ENCODE measurements around the gene ACER3. TPM values are rescaled to one million over a fixed set of nuclear protein-coding genes. Genes with fewer than 3 reads are reported as not detected.

Gene ACER3
- total and polyA plus RNA-seq, 2 donors (not counting 1 experiment from before 2014, with no cell fraction given), result 3.3 to 12.9 TPM

DNA sequence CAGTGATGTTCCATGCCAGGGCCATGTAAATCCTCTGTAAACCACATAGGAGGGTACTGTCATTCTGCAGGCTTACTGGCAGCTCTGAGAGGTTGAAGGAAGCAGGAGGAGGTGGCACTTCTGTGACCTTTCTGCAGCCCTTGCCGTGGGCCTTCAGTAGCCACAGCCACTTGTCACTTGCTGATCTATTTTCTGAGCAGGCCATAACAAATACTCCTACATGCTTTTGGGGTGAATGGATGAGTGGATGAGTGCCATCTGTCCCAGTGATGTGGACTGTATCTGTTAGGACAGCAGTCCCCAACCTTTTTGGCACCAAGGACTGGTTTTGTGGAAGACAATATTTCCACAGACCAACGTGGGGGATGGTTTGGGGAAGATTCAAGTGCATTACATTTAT, 183.6 kb downstream of the ACER3 start:
- H3K27me3 Mint-ChIP-seq, result peaks cover 46% of the 10 kb centered on the region
- Histone ChIP-seq H2AFZ (ENCODE audit: insufficient read depth, low read depth, low read length, poor library complexity, severe bottlenecking) (no peak overlapping the region), H3K9me3 (ENCODE audit: control extremely low read depth in 1 of 3, control insufficient read depth in 2 of 3, insufficient read depth in 1 of 3, low read length in 2 of 3) (peaks cover 0 to 11% (median 0%) of the 10 kb centered on the region in 3 donors), H3K27me3 (replicated peaks in 1 of 4; ENCODE audit: control extremely low read depth in 1 of 4, control insufficient read depth in 3 of 4, insufficient read depth in 4 of 4, low read length in 3 of 4) (peaks cover 0 to 52% (median 25%) of the 10 kb centered on the region in 4 experiments), H3K9ac (ENCODE audit: low read length) (no peak overlapping the region), H3K36me3 (replicated peaks in 1 of 2; ENCODE audit: control extremely low read depth in 1 of 2, control insufficient read depth in 1 of 2, extremely low read depth in 1 of 2, insufficient read depth in 2 of 2, low read length in 1 of 2) (no peaks in the 10 kb centered on the region), H3K27ac (ENCODE audit: low read length in 2 of 2) (no peak overlapping the region), H3K79me2 (ENCODE audit: control insufficient read depth, insufficient read depth, low read length) (no peaks in the 10 kb centered on the region), H3K4me2 (replicated peaks; ENCODE audit: low read depth, low read length, poor library complexity, severe bottlenecking) (no peak overlapping the region), H3K4me1 (ENCODE audit: control insufficient read depth in 2 of 2, insufficient read depth in 2 of 2, low read length in 2 of 2) (peaks cover 21 to 24% of the 10 kb centered on the region in 2 donors), H4K20me1 (ENCODE audit: control insufficient read depth, insufficient read depth, low read length, poor library complexity, severe bottlenecking) (no peaks in the 10 kb centered on the region), H3K4me3 (ENCODE audit: control extremely low read depth in 1 of 5, extremely low read depth in 1 of 5, insufficient read depth in 1 of 5, low read depth in 2 of 5, low read length in 4 of 5) (no peak overlapping the region)
- intact Hi-C loops (cut with micrococcal nuclease), result no loop called here
- H3K9me3 Mint-ChIP-seq (ENCODE audit: insufficient read depth), result no peaks in the 10 kb centered on the region
- no peak for TF ChIP-seq EZH2 (IDR thresholded peaks at IDR 0.05; ENCODE audit: borderline replicate concordance, insufficient read depth, low read depth, low read length, poor library complexity, severe bottlenecking)
- TF ChIP-seq CTCF (IDR thresholded peaks at IDR 0.05), result no peak
- ChIA-PET POLR2A (no interaction called here), CTCF (interaction anchor here (1.5 kb wide), 1 partner anchor 51 kb away, joined by 4 read pairs; no protein-coding TSS in a partner anchor)
- DNase-seq (no peak), ATAC-seq (ENCODE audit: low read depth) (no peak)
- no peak overlapping the region for H3K4me3 Mint-ChIP-seq
- no peak overlapping the region for H3K27ac Mint-ChIP-seq
- WGBS (ENCODE audit: insufficient coverage), result no CpG with 5 or more reads among the region's 2 CpGs
- peaks cover 19% of the 10 kb centered on the region for H3K4me1 Mint-ChIP-seq

DNA sequence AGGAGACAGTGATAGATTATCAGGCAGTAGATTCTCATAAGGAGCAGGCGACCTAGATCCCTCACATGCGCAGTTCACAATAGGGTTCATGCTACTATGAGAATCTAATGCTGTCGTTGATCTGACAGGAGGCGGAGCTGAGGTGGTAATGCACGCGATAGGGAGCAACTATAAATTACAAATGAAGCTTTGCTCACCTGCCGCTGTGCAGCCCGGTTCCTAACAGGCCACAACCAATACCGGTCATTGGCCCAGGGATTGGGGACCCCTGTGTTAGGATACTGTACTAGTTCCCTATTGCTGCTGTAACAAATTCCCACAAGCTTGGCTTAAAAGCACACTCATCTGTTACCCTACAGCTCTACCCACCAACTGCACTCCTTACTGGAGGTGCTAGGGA, 184.2 kb downstream of the ACER3 start:
- ChIA-PET POLR2A (no interaction called here), CTCF (interaction anchor here (0.6 to 1.5 kb wide), 3 partner anchors 47 to 501 kb away, joined by 4 to 13 read pairs (median 4); no protein-coding TSS in a partner anchor)
- intact Hi-C loops (cut with micrococcal nuclease), result loop anchor here (5.0 kb wide), 1 partner anchor 367 kb away; no protein-coding TSS in a partner anchor
- Histone ChIP-seq H3K27ac (ENCODE audit: low read length in 2 of 2) (no peak overlapping the region), H3K36me3 (replicated peaks in 1 of 2; ENCODE audit: control extremely low read depth in 1 of 2, control insufficient read depth in 1 of 2, extremely low read depth in 1 of 2, insufficient read depth in 2 of 2, low read length in 1 of 2) (no peaks in the 10 kb centered on the region), H3K79me2 (ENCODE audit: control insufficient read depth, insufficient read depth, low read length) (no peaks in the 10 kb centered on the region), H3K27me3 (replicated peaks in 1 of 4; ENCODE audit: control extremely low read depth in 1 of 4, control insufficient read depth in 3 of 4, insufficient read depth in 4 of 4, low read length in 3 of 4) (peaks cover 0 to 47% (median 25%) of the 10 kb centered on the region in 4 experiments), H2AFZ (ENCODE audit: insufficient read depth, low read depth, low read length, poor library complexity, severe bottlenecking) (no peak overlapping the region), H3K9ac (ENCODE audit: low read length) (no peak overlapping the region), H4K20me1 (ENCODE audit: control insufficient read depth, insufficient read depth, low read length, poor library complexity, severe bottlenecking) (no peaks in the 10 kb centered on the region), H3K4me1 (ENCODE audit: control insufficient read depth in 2 of 2, insufficient read depth in 2 of 2, low read length in 2 of 2) (peaks cover 17 to 20% of the 10 kb centered on the region in 2 donors), H3K4me2 (replicated peaks; ENCODE audit: low read depth, low read length, poor library complexity, severe bottlenecking) (no peak overlapping the region), H3K9me3 (ENCODE audit: control extremely low read depth in 1 of 3, control insufficient read depth in 2 of 3, insufficient read depth in 1 of 3, low read length in 2 of 3) (peaks cover 0 to 10% (median 0%) of the 10 kb centered on the region in 3 donors), H3K4me3 (ENCODE audit: control extremely low read depth in 1 of 5, extremely low read depth in 1 of 5, insufficient read depth in 1 of 5, low read depth in 2 of 5, low read length in 4 of 5) (no peak overlapping the region)
- no peak for ATAC-seq (ENCODE audit: low read depth)
- Mint-ChIP-seq H3K27me3 (peaks cover 46% of the 10 kb centered on the region), H3K9me3 (ENCODE audit: insufficient read depth) (no peaks in the 10 kb centered on the region), H3K4me1 (peaks cover 18% of the 10 kb centered on the region), H3K27ac (no peak overlapping the region), H3K4me3 (no peak overlapping the region)
- no peak for DNase-seq
- 98% methylated on average over 8 of the region's 9 CpGs for WGBS (ENCODE audit: insufficient coverage)
- TF ChIP-seq EZH2 (IDR thresholded peaks at IDR 0.05; ENCODE audit: borderline replicate concordance, insufficient read depth, low read depth, low read length, poor library complexity, severe bottlenecking), result no peak
- no peak for TF ChIP-seq CTCF (IDR thresholded peaks at IDR 0.05)
